Endodermal cell (in vitro differentiated cells): Measurements from ENCODE around the gene C17orf58. TPM values are rescaled to one million over a fixed set of nuclear protein-coding genes. Genes with fewer than 3 reads are reported as not detected.
"Not testable (repeated sequence)": the region's sequence is repeated elsewhere in the genome, so short reads cannot be mapped to it uniquely, and the experiment has no call there.

ENCODE experiments used
- DNase-seq: peaks from one replicate; pipeline ENCODE4 v3.0.0-alpha.2; 2017
- H3K27ac ChIP-seq: 2 replicates; pipeline ENCODE4 v1.5.1; 2013; ENCODE audit warnings: mild to moderate bottlenecking, low read depth, low read length, moderate library complexity
- H3K27me3 ChIP-seq: 2 replicates; pipeline ENCODE4 v1.6.1; 2013; ENCODE audit warnings: mild to moderate bottlenecking, low read length, moderate library complexity; ENCODE audit not compliant: insufficient read depth, control insufficient read depth, poor library complexity, severe bottlenecking
- H3K36me3 ChIP-seq: 2 replicates; pipeline ENCODE4 v1.7.0; 2013; ENCODE audit warnings: mild to moderate bottlenecking, low read length, moderate library complexity; ENCODE audit not compliant: control insufficient read depth, insufficient read depth
- H3K4me1 ChIP-seq: one replicate; pipeline ENCODE4 v1.7.0; 2013; ENCODE audit warnings: low read length; ENCODE audit not compliant: control insufficient read depth, insufficient read depth
- H3K4me3 ChIP-seq: 2 replicates; pipeline ENCODE4 v1.5.1; 2013; ENCODE audit warnings: mild to moderate bottlenecking, low read length, moderate library complexity
- H3K9ac ChIP-seq: 2 replicates; pipeline ENCODE4 v1.6.1; 2013; ENCODE audit warnings: mild to moderate bottlenecking, low read length, moderate library complexity; ENCODE audit not compliant: poor library complexity, severe bottlenecking; ENCODE audit errors: extremely low read depth
- H3K9me3 ChIP-seq: 2 replicates; pipeline ENCODE4 v1.6.1; 2013; ENCODE audit warnings: mild to moderate bottlenecking, low read length, moderate library complexity; ENCODE audit not compliant: control insufficient read depth
- H3K27ac Mint-ChIP-seq: 2 replicates; pipeline ENCODE4 v1.8.0; 2020; ENCODE audit warnings: mixed read lengths
- H3K27me3 Mint-ChIP-seq: 2 replicates; pipeline ENCODE4 v1.8.0; 2021; ENCODE audit warnings: mild to moderate bottlenecking, mixed read lengths; ENCODE audit not compliant: insufficient read depth
- H3K36me3 Mint-ChIP-seq: 2 replicates; pipeline ENCODE4 v1.8.0; 2020; ENCODE audit warnings: low read depth, mixed read lengths
- H3K4me1 Mint-ChIP-seq: 2 replicates; pipeline ENCODE4 v1.8.0; 2020; ENCODE audit warnings: mixed read lengths
- H3K4me3 Mint-ChIP-seq: 2 replicates; pipeline ENCODE4 v1.8.0; 2020; ENCODE audit warnings: mild to moderate bottlenecking, moderate library complexity, mixed read lengths
- H3K9me3 Mint-ChIP-seq: 2 replicates; pipeline ENCODE4 v1.8.0; 2020; ENCODE audit warnings: mild to moderate bottlenecking, mixed read lengths
- WGBS, 2 experiments: methylation state at CpG; one replicate each; pipeline versions ENCODE4 v1.1.5 to v1.1.7; 2013; ENCODE audit warnings: missing lambda C conversion rate in 2 of 2, mixed read lengths in 1 of 2; ENCODE audit not compliant: insufficient coverage in 1 of 2, insufficient read length in 1 of 2; 5-methylcytosine and 5-hydroxymethylcytosine counted together
- total RNA-seq, 2 donors: library from RNA; stranded (reverse); fragmentation: NEBNext Ultra II Directional in 1 of 2; extraction: Animal tissue kit (Norgen Biotek cat#: 25700) in 1 of 2; gene quantifications; 2 replicates in 1 of 2; 3 replicates in 1 of 2; pipeline ENCODE4 v1.2.1, GENCODE V29; 2021
- TF ChIP-seq, protein P1 (sequence below): fragments of 200-600 bp; sonication (generic); conservative IDR thresholded peaks from 2 replicates; pipeline ENCODE4 v1.5.0; 2021; ENCODE audit warnings: antibody characterized with exemption, mild to moderate bottlenecking

The C17orf58 gene
- total RNA-seq, 2 donors from 2014 or later, result 14.0 to 14.1 TPM

DNA sequence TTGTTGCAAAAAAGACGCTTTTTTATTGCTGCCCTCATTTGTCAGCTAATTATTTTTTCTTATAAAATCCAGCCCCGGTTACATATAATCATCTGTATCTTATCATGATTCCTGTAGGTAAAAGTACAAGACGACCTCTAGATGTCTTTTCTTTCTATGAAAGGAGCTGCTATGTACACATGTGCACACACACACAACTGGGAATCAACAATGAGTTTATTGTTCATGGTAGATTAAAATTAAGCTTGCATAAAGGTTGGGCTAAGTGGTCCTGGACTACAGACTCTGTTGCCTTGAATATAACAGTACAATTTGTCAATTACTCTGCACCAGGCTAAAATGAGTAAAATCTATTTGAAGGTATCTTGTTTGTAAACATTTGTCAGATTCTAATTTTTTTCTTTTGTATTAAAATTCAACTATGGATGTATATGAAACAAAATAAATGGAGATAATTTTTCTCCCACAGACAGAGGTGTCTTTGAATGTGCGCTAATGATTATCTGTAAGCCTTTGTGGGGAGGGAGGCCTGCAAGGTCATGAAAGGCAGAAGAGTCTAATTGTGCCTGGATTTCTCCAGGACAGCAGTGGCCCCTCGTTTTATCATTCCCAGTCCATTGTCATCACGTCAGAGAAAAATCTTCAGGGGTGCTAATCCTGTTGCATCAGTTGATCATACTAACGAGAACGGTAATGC, 13.4 kb downstream of the C17orf58 start:
- H3K4me3 Mint-ChIP-seq, result no peak overlapping the region
- WGBS, 2 experiments, result 92 to 97% methylated on average over 6 to 7 of the region's 8 CpGs
- Histone ChIP-seq H3K27ac (no peak overlapping the region), H3K9ac (no peak overlapping the region), H3K9me3 (no peaks in the 10 kb centered on the region), H3K4me1 (no peaks in the 10 kb centered on the region), H3K27me3 (no peaks in the 10 kb centered on the region), H3K4me3 (no peak overlapping the region), H3K36me3 (peaks cover 15% of the 10 kb centered on the region)
- peak overlapping the region; percentile 20 for H3K27ac Mint-ChIP-seq
- TF ChIP-seq, protein P1, sequence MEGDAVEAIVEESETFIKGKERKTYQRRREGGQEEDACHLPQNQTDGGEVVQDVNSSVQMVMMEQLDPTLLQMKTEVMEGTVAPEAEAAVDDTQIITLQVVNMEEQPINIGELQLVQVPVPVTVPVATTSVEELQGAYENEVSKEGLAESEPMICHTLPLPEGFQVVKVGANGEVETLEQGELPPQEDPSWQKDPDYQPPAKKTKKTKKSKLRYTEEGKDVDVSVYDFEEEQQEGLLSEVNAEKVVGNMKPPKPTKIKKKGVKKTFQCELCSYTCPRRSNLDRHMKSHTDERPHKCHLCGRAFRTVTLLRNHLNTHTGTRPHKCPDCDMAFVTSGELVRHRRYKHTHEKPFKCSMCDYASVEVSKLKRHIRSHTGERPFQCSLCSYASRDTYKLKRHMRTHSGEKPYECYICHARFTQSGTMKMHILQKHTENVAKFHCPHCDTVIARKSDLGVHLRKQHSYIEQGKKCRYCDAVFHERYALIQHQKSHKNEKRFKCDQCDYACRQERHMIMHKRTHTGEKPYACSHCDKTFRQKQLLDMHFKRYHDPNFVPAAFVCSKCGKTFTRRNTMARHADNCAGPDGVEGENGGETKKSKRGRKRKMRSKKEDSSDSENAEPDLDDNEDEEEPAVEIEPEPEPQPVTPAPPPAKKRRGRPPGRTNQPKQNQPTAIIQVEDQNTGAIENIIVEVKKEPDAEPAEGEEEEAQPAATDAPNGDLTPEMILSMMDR, result no peak
- H3K27me3 Mint-ChIP-seq, result no peaks in the 10 kb centered on the region
- peaks cover 4% of the 10 kb centered on the region for H3K4me1 Mint-ChIP-seq
- H3K36me3 Mint-ChIP-seq, result peaks cover 29% of the 10 kb centered on the region
- no peaks in the 10 kb centered on the region for H3K9me3 Mint-ChIP-seq
- no peak for DNase-seq

DNA sequence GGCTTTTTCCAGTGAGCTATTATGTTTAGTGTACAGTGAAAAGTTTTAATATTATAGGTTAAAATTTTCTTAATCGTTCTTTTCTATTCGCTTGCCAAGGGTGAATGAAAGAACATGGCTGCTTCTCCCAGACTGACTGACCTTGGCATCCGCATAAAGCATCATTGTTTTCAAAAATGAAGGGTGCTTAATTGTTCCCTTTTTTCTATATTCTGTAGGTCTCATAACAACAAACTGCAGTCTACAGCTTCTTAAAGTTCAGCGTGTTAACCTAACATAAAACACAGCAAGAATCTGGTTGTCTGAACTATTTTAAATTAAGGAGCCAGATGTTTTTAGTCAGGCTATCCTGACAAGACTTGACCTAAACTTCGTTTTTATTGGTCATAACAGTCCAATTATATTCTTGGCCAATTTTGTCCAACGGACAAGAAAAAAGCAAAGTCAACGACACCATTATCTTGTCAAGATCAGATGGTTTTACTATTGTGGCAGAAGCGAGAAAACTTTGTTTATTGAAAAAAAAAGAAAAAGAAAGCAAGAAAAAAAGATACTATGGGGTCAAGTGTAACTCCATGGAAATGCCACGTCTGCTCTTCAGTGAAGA, 14.1 kb downstream of the C17orf58 start:
- no peaks in the 10 kb centered on the region for H3K27me3 ChIP-seq
- H3K4me3 Mint-ChIP-seq, result no peak overlapping the region
- 94 to 97% methylated on average over 9 of the region's 9 CpGs for WGBS, 2 experiments
- H3K9me3 Mint-ChIP-seq, result no peaks in the 10 kb centered on the region
- H3K4me1 ChIP-seq, result no peaks in the 10 kb centered on the region
- peaks cover 31% of the 10 kb centered on the region for H3K36me3 Mint-ChIP-seq
- H3K36me3 ChIP-seq, result peaks cover 19% of the 10 kb centered on the region
- H3K27me3 Mint-ChIP-seq, result no peaks in the 10 kb centered on the region
- H3K4me3 ChIP-seq, result no peak overlapping the region
- no peak overlapping the region for H3K27ac Mint-ChIP-seq
- TF ChIP-seq, protein P1, result no peak
- no peaks in the 10 kb centered on the region for H3K9me3 ChIP-seq
- H3K4me1 Mint-ChIP-seq, result peaks cover 4% of the 10 kb centered on the region
- H3K9ac ChIP-seq, result no peak overlapping the region
- no peak for DNase-seq
- no peak overlapping the region for H3K27ac ChIP-seq

DNA sequence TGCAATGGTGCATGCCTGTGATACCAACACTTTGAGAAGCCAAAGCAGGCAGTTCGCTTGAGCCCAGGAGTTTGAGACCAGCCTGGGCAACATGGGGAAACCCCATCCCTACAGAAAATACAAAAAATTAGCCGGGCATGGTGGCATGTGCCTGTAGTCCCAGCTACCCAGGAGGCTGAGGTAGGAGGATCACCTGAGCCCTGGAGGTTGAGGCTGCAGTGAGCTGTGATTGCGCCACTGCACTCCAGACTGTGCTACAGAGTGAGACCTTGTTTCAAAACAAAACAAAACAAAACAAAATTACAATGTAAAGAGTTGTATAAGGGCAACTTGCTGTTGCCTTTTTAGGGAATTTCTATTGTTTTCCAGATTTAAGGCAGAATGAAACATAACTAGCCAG, 15.4 kb downstream of the C17orf58 start:
- not testable (repeated sequence) for DNase-seq, H3K27me3 ChIP-seq, H3K4me1 ChIP-seq, H3K9me3 Mint-ChIP-seq, H3K9me3 ChIP-seq, H3K27ac Mint-ChIP-seq, H3K4me3 ChIP-seq, H3K9ac ChIP-seq, H3K27ac ChIP-seq, H3K27me3 Mint-ChIP-seq, H3K4me3 Mint-ChIP-seq, H3K4me1 Mint-ChIP-seq
- H3K36me3 ChIP-seq, result peaks cover 30% of the 10 kb centered on the region
- peaks cover 42% of the 10 kb centered on the region for H3K36me3 Mint-ChIP-seq
- 67 to 100% methylated on average over 1 to 3 of the region's 3 CpGs for WGBS, 2 experiments
